ENCODE measurements around the gene HCN4. TPM values are rescaled to one million over a fixed set of nuclear protein-coding genes. Genes with fewer than 3 reads are reported as not detected.

HCN4 gene
- total RNA-seq, 1 donor from 2014 or later: not detected

GRCh38 chr15:73298522-73299245 lies 70.1 kb downstream of the HCN4 start:
- DNase-seq (ENCODE audit: low read depth in 2 of 2): no peak

DNA sequence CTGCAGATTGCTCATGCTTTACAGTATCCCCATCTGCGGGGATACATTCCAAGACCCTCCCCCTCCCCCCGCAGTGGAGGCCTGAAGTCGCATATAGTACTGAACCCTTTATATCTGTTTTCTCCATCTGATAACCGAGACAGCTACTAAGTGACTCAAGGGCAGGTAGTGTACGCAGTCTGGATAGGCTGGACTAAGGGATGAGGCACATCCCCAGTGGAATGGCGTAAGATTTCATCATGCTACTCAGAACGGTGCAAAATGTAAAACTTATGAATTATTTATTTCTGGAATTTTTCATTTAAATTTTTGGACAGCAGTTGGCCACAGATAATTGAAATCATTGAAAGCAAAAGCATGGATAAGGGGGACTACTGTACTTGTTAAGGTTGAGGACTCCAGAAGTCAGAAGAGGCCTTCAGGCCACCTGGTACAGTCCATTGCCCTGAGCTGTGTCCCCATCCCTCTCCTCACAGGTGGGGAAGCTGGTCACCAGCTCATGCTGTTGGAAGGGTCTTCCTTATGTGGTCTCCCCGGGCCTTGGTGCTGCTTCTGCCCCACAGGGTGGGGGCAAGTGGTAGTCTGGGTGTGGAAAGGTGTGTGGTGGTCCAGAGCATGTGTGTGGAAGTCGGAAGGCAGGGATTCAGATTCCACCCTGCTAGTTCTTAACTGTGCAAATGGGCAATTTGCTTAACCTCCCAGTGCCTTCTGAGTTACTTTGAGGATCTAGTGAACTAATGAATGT lies 72.0 kb downstream of the HCN4 start:
- no peak for DNase-seq (ENCODE audit: low read depth in 2 of 2)

DNA sequence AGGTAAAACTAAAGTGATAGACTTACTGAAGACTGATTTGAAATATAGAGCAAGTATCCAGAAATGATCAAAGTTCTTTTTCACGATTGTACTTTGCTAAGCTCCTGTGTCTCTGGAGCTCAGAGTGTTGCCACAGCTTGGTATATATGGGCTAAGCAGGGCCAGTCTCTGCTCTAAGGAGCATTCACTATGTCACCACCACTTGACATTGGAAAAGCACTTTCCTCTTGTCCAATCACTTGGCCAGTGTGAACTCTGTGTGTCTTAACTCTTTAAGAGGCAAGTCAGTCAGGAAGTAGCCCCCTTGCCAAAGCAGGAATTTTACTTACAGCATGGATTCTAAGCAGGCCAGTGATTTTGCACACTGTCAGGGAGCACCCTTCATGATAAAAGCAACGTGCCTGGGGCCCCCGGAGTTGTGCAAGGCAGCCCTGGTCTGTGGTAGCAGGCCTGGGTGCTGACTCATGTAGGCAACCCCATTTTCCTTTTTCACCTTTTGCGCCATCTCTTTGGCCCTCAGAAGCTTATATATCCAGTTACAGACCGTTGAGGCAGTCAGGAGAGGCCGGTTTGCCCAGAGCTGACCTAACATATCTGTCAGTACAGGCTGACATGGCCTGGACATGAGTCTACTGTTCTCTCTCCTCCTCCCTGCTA lies 73.0 kb downstream of the HCN4 start:
- DNase-seq (ENCODE audit: low read depth in 2 of 2): no peak

GRCh38 chr15:73293773-73294172 lies 75.0 kb downstream of the HCN4 start:
- no peak for DNase-seq (ENCODE audit: low read depth in 2 of 2)

GRCh38 chr15:73291441-73291840 lies 77.3 kb downstream of the HCN4 start:
- DNase-seq (ENCODE audit: low read depth in 2 of 2): no peak

- DNase-seq (ENCODE audit: low read depth in 2 of 2): no peak
Measured at GRCh38 chr15:73287019-73287418, 81.7 kb downstream of the HCN4 start.

- no peak for DNase-seq (ENCODE audit: low read depth in 2 of 2)
Measured at GRCh38 chr15:73286311-73286710, 82.4 kb downstream of the HCN4 start.

- peak; percentile 12 to 33 for DNase-seq (ENCODE audit: low read depth in 2 of 2)
Measured at GRCh38 chr15:73284090-73284716, 84.6 kb downstream of the HCN4 start.

DNA sequence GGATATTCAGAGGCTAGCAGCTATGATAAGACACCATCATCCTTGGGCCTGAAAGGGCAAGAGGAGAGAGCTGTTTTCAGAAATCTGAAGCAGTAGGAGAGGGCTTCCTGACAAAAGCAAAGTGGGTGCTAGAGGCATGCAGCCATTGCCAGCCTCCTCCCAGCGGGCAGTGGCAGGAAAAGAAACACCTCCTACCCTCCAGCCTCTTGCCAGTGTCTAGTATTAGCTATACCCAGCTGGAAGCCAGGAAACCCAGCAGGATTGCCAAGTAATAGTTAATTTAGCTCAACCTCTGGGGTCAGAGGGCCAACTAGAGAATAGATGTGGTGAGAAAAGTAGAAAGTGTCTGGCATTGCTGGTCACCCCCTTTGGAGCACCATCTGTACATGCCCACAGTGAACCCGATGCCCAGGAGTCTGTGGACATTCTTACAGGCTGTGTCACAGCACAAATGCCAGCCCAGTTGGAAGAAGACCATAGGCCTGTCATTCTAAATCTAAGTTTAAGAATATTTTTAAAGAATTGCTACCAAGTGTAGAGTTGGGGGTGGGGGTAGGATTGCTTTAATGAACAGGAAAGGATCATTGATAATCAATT lies 85.3 kb downstream of the HCN4 start:
- no peak for DNase-seq (ENCODE audit: low read depth in 2 of 2)

- no peak for DNase-seq (ENCODE audit: low read depth in 2 of 2)
Measured at GRCh38 chr15:73282567-73283365, 86.0 kb downstream of the HCN4 start.

DNA sequence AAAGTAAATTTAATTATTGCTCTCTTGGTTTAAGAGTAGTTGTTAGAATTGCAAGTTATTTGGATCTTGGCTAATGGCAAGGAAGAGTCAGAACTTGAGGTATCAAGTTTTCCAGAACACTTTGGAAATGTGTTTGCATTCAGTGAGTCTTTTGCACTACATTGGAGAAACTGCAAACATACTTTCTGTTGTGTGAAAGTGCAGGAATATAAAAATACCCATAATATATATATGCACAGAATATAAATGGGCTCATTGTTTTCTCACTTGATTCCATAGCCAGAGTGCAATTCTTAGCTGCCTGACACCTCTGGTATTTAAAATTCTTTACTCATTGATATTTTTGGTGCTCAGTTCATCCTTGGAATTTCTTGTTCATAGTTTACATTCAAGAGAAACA lies 92.9 kb downstream of the HCN4 start:
- DNase-seq (ENCODE audit: low read depth in 2 of 2): no peak

DNA sequence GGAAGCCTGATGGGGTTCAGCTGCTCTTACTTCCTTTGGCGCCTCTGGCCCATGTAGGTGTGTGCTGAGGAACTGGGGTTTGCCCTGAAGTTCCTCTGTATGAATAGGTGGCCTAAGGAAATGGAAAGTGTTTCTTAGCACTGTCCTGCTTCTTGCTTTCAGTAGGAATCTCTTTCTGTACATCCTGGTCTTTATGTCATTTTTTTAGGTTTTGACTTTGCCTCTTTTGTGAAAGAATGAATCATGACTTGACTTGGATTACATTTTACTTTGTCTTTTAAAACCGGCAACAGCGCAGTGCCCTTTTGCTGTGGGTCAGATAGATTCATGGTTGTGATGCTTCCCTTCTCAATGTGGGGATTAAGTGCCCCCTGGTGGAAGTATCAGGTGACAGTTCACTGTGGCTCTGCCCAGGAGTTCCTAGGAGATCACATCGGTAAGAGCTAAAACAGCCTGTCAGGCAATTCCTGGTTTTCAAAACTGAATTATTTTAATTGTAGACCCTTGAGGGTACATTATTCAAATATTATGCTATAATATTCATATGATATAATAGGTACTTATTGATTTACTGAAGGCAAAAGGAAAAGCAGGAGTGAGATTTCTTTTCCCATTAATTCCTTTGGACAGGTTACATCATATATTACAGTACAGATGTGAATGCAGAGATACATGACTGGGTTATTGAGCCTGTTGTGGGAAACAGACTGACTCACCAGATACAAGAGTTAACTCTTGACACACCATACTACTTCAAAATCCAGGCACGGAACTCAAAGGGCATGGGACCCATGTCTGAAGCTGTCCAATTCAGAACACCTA lies 95.4 kb downstream of the HCN4 start:
- DNase-seq (ENCODE audit: low read depth in 2 of 2): peak; percentile 51 to 76

DNA sequence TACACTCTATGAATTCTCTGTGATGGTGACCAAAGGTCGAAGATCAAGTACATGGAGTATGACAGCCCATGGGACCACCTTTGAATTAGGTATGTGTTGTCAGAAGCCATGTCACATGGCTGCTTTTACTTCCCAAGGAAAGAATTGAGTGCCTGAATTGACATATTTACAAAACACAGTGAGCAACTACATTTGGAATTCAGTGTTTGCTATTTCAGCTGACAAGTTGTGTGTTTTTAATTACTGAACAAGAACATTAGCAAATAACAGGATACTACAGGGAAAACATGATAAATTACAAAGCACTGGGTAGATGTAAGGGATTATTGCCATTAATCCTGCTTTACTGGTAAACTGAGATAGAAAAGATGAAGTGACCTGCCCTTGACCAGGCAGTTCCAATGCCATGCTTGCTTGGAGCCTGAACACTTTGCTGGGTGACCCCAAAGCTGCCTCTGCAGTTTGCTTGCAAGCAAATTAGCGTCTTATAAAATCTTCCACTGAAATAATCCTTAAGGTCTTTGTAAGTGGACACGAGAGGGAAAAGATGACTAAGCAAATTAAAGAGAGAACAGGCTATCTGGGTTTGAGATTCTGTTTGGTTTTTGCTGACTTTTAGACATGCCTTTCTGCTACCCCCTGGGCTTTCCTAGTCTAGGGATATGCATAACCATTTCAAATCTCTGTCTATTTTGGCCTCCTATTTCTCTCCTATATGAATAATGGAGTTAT lies 98.2 kb downstream of the HCN4 start:
- no peak for DNase-seq (ENCODE audit: low read depth in 2 of 2)

Other genes with a start within 250 kb of the HCN4 start
- gene REC114, start 74.2 kb upstream of the HCN4 start, total RNA-seq: not detected in 2 replicates

Measured in lung microvascular endothelial cell (primary cell).